Middle frontal gyrus (tissue), 1 donor: ENCODE results near the gene RBMS3.
"Not testable (repeated sequence)": the region's sequence is repeated elsewhere in the genome, so short reads cannot be mapped to it uniquely, and the experiment has no call there.

ENCODE experiments used
- DNase-seq: peaks from one replicate; pipeline ENCODE4 v3.0.0-alpha.2; 2015; ENCODE audit warnings: low spot score; ENCODE audit errors: extremely low spot score

RBMS3 gene

DNA sequence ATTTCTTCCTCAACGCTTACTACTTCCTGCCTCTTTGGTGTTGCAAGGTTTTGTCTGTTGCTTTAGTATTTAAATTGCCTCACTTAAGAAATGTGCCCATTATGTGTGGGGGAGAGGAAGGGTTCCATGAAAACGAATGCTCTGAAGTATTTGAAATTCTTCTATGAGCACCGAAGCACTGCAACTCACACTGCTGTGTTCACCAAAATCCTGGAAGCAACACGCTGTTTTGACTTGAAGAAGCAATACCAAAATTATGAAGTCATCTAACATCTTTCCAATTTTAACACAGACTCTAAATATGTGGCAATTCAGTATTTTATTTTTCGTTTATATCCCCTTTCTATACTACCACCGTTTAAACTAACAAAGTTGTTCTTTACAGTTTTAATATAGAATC is 101.5 kb downstream of the RBMS3 start:
- DNase-seq: no peak

DNA sequence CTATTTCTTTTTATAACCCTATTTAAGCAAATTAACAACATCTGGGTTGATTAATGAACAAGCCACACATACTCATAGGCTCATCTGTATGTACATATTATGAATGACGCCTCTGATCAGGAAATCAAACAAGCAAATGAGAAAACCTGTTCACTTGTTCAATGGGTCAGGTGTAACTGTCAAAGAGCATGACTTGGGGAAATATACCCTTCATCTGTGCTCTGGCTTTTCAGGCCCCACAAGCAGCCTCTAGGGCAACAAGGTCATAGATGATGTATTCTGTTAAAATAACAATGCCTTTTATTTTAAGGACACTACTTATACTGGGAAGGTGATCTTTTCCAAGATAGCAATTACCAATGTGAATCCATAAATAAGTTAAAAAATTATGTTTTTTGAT is 102.0 kb downstream of the RBMS3 start:
- no peak for DNase-seq

DNA sequence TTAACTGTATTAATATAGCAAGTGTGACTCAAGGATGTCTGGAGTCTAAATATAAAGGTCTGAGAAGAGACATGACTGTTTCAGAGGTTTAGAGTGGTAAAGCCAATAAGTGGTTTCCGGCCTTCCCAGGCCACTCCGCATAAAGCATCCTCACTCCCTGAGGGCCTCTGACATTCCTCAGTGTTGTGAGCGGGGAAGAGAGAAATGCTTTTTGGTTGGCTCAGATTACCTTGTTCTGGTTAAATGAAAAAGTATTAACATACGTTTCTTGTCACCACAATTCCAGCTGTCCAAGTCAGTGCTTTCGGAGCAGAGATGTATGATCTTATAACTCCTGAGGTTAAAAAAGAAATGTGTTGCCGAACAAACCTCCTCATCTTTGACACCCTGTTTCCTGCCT is 103.8 kb downstream of the RBMS3 start:
- no peak for DNase-seq

DNA sequence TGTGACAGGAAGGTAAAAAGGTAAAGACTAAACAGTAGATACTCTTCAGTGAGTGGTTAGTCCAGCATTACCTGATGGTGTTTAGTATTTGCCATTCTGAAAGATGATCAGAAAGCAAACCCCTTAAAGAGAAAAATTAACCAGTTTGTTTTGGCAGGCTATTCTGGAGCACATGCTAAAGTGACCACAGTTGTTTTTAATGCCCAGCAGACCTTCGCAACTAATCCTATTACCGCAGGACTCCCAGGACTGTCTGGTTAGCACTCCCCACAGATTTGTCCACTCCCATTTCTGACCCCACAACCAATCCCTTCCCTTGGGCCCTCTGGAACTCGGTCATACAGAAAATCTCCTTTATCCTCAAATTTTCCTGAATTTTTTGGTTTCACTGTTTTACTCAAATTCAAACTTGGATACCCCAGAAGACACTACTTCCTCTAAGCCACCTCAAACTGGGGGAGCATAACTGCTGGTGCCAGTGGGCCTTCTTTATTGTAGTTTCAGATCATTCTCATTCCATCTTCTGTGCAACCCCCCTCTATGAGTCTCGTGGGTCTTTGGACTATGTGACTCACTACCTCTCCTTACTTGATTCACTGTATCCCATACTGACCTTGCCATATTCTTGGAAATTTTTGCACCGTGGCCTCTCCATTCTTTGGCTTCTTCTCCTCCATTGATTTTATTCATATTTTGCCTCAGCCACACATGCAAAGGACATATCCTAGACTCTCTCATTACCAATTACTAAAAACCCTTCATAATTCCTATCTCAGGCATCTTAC is 104.4 kb downstream of the RBMS3 start:
- no peak for DNase-seq

DNA sequence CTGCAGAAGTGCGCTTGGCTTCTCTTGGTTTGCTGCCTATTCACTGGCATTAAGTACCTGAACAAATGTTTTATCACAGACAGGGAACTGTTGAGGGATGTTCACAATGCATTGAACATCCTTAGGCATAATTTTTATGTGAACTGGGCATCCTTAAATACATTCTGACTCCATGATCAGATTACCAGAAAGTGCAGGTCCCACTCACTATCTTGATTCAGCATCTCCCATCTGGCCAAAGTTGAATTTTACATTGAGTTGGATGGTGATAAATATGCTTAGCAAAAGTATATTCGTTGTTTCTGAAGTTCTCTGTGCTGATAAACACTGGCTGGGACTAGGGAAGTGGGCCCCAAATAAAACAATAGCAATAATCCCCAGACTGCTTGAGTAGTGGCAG is 108.5 kb downstream of the RBMS3 start:
- DNase-seq: no peak

DNA sequence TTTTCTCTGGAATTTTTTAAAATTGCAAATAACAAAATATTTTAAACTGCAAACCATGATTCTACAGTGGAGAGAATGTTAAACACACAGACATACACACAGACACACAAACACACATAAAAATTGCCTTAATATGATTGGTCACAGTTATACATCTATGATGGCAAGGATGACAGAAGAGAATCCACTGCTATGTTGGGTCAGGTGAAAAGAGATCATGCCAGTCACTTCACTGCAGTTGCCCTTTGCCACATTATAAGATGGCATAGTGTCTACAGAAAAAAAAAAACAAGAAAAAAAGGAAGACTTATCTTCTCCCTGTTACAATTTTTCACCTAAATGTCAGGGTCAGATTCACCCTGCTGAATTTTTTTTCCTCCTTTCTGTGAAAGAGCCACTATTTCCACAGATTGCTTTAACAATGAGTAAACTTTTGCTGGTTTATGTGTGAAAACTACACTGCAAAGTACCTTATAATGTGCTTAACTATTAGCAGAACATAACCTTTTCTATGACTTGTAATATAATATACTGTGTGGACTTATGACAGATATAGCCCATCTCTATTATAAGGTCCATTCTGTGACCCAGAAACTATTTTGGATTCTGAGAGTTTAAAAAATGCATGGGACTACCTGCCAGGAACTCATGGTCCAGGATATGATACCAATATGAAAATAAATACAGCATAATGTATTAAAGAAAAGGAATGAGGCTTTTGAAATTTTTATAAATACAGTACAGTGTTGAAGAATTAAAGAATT is 111.9 kb downstream of the RBMS3 start:
- DNase-seq: no peak

DNA sequence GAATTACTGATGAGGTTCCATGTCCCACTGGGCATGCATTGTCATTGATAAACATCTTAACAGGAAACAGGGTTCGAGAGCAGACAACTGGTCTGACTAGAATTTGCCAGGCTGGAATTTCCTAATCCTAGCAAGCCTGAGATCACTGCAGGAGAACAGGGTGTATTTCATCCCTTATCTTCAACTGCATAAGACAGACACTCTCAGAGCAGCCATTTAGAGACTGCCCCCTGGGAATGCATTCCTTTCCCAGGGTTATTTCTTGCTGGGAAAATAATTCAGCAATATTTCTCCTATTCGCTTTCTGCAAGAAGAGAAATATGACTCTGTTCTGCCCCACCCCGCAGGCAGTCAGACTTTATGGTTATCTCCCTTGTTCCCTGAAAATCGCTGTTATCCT is 113.1 kb downstream of the RBMS3 start:
- not testable (repeated sequence) for DNase-seq

DNA sequence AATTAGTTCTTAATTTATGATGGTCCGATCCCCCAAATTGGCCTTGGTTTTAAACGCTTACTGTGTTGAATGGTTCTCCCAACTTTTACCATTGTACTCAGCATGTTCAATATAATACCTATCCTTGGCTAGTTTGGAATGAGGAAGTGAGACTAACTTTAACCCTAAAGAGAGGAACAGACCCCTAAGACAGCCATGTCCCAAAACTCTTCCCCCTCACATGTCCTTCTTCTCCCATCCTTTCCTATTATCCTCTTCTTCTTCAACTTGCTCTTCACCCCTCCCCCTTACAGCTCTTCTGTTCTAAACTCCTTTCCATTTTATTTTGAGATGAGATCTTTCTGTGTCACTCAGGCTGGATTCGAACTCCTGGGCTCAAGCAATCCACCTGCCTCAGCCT is 116.5 kb downstream of the RBMS3 start:
- DNase-seq: no peak

DNA sequence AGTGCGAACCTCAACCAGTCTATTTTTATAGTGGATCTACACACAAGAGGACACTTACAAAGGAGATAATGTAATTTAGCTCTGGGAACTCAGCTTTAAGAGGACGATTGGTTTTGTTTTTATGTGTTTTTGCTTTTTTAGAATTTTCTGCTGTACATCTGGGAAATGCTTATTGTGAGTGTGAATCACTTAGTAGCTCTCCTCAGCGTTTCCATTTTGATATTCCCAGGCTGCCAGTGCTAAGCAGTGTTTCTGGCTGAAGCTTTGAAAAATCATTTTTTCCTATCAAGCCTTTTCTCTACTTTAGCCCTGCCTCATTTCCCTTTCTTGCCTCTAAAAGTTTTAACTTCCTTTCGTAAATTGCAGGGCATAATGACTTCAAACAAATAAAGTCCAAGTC is 117.9 kb downstream of the RBMS3 start:
- no peak for DNase-seq

DNA sequence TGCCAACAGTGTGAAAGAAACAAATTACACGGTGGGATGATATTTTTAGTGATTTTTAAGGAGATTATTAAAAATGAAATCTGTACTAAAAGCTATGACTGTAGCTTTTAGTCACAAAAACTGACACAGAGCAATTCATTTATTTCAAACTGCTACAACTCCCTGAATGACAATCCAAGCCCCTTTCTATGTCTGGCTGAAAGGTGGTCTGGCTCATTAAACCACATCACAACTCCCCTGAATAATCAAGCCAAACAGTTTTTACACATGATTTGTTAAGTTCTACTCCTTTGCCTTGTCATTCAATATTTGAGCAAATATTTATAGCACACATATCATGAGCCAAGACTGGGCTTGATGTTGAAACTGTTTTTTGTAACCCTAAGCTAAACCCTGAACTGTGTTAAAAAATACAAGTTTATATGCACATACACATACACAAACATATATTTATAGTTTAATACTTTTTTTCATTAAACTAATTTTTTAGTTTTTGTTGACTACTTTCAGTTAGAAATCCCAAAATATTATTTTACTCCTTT is 125.5 kb downstream of the RBMS3 start:
- no peak for DNase-seq

DNA sequence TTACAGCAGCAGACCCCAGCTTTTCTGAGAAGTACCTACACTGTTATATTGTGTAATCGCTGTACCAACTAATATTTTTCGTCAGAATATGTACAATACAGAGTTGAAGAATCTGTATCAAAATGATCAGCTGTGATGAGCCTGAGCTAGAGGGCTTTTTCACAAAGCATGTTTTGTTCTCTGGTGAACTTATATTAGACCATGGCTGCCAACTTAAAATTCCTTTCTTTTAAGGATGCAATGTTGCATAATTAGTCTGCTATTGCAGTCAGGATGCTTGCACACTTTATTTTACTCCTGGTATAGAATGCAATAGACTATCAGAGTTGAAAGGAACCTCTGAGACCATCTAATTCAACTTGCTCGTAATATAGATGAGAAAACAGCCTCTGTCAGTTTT is 127.8 kb downstream of the RBMS3 start:
- no peak for DNase-seq

DNA sequence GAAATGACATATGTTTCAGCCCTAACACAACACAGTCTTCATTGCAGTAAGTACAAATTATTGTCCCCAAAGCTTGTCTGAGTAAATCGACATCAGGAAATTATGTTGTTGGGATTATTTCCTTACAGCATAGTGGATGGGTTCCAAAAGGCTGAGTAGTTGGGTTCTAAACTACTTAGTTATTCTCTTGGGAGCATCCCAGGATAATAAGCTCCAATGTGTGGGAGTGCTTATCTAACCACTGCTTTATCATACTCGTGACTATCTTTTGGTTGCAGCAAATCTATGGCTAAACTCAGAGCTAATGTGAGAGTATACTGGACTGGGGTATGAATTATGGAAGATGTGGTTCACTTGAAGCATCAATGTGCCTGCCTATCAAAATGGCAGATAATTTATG is 128.5 kb downstream of the RBMS3 start:
- DNase-seq: no peak

DNA sequence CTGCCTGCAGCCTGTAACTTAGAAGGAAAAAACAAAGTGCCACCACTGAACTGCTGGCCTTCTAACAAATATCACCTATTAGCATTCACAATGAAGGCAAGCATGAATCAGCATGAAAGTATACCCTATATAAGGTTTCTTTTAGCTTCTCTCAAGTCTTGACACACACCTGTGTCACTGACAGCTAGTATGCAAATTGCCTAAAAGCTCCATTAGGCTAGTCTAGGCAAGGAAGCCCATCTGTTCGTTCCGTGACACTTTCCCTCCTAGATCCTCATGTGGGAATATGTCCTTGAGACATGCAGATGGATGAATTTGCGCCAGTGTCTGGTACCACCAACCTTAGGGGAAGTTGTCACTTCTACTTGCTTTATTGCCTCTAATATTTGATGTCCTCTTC is 129.3 kb downstream of the RBMS3 start:
- DNase-seq: no peak

DNA sequence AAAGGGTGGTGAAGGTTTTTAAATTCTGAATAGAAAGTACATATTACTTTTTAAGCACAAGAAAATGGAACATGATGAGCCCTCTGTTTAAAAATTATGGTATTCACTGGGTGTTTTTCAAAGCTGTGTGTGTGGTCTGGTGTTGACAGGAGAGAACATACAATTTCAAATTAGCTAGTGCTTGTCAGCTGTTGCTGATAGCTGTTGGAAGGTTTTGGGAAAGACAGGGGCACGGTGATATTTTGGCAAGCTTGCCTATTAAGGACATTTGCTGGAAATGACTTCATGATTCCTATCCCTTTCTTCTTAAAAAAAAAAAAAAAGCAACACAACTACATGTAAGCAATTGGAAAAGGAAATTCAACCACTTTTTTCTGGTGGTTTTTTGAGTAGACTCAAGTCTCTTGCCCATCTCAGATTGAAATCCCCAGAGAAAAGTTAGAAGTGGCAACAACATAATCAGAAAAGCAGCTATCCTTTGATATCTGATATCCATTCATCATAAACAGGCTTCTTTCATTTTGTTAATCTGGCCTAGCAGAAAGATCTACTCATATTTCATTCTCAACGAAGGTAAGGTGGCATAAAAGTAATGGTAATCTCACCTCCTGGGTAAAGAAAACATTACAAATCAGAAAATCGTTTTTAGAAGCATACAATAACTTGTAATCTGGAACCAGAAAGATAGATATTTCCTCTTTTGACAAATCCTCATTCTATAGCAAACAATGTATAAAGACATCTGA is 130.0 kb downstream of the RBMS3 start:
- DNase-seq: no peak

DNA sequence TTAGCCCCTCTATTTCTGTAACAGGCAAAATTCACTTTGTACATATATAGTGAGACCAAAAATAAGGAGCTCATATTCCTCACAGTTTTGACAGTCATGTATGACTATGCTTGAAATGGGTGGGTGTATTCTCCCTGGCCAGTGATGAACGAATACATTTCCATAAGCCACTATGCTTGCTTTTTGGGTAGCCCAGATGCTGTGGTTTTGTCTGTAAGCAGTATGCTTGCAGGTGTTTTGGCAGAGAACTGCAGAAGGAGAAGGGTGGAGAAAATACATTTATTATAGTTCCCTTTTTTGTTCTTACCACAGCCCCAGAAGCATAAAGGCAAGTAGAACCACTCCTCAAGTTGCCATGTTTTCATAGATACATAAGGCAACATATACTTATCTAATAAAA is 131.2 kb downstream of the RBMS3 start:
- no peak for DNase-seq

DNA sequence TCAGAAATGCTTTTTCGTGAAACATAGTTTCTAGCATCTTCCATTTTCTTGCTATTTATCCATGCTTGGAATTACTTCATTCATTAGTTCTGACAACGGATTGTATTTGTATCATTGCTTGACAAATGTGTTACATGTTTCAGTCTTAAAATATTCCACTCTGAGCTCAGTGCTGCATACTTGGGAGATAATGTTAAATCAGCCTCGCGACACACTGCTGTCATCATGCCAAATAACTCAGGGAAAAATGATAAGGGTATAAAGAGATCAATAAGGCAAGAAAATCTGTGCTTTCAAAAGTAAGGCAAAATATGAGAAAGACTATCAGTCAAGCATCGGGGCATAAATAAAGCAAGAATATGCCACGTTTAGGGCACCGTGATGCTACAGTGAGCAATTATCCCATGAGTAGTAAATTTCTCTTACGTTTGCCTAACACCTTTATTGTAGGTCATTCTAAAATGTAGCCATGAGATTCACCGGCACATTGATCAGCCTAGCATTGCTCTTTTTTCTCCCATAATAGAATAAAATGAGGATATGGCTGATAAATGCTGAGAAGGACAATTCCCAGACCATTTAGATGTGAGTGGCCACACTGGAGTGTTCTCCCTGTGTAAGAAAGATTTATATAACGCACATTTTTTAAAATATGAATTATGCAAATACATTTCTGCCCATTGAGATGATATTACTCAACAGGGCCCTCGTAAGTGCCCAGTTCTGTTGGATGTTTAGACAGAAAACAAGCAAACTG is 133.8 kb downstream of the RBMS3 start:
- DNase-seq: no peak

DNA sequence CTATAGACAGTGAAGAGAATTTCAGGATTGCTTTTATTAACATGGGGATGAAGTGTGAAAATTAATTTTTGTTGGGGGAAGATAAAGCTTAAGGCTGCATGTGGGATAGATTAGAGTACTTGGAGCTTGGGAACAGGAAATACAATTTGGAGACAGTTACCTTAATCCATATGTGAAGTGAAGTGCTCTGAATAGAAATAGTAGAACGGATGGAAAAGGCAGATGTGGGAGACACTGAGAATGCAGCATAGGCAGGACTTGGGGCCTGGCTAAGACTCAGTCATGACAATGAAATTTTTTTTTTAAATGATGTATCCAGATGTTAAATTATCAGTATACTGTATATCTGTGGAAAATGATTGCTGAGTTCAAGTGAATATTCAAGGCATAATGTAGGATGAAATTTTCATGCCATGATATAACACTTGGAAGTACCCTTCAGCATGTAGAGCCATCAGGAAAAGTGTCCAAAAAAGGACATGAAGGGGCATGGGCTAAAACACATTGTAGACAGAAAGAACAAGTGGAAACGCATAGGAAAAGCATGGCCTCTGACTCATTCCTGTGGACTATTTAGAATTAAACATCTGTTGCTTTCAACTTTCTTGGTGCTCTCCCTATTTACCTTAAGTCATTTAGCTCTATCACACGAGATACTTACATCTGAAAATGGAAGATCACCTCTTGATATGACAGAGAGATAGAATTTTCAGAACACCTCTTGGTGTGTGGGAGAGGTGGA is 134.8 kb downstream of the RBMS3 start:
- DNase-seq: no peak

DNA sequence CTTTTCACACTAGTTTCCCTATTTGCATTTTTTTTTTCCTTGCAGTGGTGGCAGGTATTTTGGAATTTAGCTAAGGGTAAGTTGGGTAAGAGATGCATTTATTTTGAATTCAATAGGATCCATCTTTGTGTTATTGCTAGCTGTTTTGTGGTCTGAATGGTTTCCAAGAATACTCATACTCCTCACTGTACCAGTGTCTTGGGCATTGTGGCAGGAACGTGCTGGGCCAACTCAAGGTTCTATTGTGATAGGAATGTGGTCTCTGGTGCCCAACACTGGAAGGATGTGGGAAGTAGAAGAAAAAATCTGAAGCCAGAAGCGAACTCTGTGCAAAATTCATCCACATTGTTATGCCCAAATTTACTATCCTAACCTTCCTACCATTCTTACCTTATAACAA is 135.6 kb downstream of the RBMS3 start:
- DNase-seq: no peak

DNA sequence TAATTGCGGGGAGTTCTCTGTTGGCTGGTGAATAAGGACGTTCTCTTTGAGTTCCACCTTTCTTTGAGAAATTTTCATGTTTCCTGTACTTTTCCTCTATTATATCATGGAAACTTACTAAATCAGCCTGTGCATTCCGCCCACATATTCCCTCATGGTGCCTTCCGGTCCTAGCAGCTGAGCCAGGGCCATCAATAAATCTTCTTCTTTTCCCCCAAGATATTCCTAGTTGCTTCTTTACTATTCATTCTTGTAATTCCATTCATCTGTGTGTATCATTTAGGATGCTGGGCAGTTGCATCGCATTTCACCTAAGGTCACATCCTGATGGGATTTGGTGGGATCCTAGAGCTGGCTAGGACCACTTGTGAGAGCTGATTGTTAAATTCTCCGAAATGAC is 139.2 kb downstream of the RBMS3 start:
- no peak for DNase-seq
